GM18870 (cell line): ENCODE results near the gene UXS1.

ENCODE experiments used
- ATAC-seq: cut with Tn5 transposase; IDR thresholded peaks from one replicate; pipeline ENCODE4 v1.9.1; 2021; ENCODE audit warnings: moderate library complexity; ENCODE audit not compliant: unreplicated experiment

UXS1 gene

DNA sequence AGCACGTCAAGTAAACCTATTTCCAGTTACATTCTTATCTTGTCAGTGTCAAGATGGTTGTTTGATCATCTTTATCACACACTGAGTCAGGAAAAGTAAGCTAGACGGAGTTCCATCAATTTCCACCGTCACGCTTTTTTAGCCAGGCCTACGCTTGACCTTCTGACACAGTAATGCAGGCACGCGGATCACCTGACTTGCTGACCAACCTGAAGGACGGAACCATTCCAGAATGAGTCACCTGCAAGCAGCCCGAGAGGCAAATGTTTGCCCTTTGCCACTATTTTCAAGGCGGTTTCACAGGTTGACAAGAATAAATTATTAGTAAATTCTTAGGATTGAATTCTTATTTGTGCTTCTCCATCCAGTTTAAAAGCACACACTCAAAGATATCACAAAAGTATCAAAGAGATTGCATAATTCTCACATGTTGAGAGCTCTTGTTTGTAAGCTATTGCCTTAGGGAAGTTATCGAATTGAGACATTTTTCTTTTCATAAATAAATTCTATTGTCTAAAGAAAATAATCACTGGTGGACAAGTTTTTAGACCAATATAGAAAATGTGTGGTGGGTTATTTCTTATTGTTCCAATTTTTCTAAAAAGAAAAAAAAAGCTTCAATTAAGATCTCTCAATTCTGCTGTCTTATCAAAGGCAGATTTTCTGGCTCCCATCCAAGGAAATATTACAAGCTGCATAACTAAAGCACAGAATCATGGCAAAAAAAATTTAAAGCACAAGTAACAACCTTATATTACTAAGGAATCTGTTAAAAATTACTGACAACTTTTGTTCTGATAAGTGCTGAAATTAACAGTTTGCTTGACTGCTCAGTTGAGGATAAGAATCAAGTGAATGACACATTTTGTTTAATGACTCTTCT, 31.9 kb downstream of the UXS1 start:
- ATAC-seq, result no peak

DNA sequence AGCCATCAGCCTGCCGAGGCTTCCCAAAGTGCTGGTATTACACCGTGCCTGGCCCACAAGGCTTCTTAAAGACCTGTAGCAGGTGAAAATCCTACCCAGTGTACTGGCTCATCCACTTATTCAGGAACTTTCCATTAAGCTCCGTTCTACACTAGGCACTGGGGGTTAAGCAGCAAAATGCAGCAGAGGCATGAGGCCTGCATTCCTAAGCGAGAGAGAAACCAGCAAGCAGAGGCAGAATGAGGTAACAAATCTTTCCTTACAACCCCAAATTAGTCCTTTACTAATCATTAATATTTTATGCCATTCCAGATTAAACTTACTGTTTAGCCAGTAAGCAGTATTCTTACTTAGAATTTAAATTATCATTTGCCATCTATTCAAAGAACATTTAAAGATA, 32.8 kb downstream of the UXS1 start:
- ATAC-seq, result no peak

DNA sequence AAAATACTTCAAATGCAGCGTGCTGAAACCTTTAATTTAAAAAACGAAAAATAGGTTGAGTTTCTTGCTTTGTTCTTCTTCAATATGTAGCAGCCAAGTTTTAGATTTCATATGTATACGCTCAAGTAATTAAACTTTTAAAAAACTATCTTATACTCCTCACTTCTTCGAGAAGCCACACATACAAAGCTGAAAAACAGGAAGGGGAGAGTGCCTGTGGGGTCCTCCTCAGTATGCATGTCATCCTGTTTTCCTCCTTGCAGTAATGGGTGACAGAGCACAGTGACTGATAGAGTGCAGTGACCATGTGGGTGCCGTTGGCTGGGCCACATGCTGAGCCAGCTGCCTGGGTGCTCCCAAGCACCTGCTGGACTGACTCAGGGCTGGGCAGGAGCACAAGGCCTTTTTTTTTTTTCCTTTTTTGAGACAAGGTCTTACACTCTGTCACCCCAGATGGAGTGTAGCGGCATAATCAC, 33.3 kb downstream of the UXS1 start:
- ATAC-seq, result no peak

DNA sequence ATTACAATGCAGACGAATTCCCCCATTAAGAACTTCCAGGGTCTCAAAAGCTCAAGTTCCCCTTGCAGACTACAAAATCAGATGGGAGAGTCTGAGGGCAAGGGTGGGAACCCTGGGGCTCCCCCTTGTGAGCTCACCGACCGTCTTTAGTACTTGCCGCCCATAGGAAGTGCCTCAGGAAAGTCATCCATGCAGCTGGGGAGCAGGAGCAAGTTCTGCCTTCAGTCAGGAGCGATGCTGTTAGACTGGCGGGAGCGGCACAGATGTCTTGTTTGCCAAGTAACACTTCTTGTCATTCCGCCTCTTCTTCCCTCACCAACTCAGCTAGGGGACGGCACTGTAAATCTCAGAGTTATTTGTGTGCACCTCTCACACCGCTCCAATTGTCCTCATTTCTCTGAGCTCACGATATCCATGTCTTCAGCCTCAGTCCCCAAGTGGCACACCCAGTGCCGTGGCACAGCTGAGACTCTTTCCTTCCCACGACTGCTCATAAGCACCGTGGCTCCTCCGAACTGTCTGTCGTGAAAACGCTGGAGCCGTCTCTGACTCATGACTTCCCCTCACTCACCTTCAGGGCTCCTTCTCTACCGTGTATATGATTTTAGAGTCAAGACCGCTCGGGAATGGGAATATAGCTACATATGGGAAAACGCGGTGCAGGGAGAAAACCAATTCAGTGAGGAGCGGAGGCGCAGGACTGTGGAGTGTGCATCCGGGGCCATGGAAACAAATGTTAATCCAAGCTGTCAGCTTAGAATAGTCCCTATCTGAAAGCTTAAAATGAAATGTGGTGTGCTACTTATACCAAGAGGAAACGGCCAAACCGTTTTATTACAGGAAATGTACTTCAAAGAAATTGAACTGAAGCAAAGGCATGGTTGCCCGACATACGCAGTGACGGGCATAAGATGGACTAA, 34.0 kb downstream of the UXS1 start:
- ATAC-seq, result no peak

DNA sequence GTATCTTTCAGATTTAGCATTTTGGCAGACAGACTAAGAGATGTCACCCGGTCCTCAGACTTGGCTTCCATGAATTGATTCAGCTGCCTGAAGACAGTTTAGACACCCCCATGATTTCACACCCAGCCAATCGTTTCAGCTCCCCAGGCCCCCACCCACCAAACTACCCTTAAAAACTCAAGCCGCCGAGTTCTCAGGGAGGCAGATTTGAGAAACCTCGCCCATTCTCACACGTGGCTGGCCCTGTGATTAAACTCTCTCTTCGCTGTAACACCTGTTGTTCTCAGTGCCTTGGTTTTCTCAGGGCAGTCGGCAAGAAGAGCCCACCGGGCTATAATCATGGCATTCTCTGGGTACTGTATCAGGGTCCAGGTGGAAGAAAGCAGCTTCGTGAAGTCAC, 35.2 kb downstream of the UXS1 start:
- no peak for ATAC-seq

DNA sequence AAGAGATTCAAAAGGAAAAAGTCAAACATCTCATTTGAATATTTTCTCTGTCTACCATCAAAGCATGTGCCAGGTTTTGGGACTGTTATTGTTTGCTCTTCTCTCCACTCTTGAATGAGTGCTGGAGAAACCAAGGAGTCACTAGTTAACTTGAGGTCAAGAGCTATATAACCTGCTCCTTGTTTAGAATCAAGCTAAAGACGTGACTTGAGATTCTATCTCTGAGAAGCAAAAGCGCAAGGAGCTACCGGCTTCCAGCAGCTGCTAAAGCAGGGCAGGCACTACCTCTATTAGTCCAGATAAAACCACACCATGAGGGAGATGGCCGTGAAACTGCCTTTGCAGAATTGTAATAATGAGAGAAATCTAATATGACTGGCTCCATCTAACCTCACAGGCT, 36.0 kb downstream of the UXS1 start:
- no peak for ATAC-seq

DNA sequence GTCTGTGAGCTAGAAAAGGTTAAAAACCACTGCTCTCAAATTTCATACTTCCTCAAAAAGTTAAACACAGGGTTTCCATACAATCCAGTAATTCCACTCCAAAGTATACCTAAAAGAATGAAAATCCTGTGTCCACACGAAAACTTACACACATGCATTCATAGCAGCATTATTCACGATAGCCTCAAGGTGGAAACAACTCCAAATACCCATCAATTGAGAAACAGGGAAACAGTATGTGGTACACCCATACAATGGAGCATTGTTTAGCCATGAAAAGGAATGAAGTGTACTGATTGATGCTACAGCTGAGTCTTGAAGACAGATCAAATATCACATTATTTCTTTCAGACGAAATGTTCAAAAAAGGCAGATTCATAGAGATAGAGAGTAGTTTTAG, 36.7 kb downstream of the UXS1 start:
- ATAC-seq, result no peak

DNA sequence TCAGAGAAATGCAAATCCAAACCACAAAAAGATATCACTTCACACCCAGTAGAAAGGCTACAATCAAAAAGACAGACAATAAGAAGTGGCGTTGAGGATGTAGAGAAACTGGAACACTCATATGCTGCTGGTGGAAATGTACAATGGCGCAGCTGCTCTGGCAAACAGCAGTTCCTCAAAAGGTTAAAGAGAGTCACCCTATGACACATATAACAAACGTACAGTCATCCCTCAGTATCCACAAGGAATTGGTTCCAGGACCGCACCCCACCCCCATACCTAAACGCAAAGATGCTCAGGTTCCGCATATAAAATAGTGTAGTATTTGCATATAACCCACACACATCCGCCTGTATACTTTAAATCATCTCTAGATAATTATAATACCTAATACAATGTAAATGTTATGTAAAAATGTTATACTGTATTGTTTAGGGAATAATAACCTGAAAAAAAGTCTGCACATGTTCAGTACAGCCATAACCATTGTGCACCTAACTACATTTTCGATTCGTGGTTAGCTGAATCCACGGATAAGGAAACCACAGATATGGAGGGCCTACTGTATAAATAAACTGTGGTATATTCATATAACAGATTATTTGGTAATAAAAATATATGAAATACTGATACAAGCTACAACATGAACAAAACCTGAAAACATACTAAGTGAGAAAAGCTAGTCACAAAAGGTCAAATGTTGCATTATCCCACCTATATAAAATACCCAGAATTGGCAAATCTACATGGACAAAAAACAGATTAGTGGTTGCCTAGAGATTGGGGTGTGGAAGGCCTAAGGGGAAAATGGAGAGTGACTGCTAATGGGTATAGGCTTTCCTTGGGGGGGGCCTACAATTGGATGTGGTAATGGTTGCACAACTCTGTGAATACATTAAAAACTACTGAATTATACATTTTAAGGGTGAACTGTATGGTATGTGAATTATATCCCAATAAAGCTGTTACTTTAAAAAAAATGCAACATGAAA, 37.5 kb downstream of the UXS1 start:
- ATAC-seq, result no peak

DNA sequence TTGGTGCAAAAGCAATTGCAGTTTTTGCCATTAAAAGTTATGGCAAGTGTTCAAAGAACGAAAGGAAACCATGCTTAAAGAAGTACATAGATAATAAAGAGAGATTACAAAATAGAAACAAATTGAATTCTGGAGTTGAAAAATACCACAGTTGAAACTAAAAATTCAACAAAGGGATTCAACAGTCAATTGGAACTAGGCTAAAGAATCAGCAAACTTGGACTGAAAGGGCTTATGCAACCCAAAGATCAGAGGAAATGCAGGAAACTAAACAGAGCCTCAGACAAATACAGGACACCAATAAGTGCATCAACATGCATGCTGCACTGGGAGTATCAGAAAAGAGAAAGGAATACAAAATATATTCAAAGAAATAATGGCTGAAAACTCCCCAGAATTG, 40.3 kb downstream of the UXS1 start:
- no peak for ATAC-seq

DNA sequence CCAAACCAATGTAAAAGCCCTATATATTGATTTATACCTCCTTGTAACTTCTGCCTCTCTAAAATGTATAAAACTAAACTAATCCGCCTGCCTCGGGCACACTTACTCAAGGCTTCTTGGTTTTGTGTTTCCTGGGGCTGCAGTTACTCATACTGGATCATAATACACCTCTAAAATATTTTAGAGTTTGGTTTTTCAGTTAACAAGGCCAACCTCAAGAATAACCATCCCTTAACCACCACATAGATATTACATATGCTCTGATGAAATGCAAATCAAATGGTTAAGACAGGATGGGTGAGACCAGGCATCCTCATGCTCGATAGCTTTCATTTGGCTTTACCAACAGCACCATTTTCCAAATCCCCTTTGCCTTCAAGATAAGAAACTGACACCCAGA, 46.4 kb downstream of the UXS1 start:
- no peak for ATAC-seq

DNA sequence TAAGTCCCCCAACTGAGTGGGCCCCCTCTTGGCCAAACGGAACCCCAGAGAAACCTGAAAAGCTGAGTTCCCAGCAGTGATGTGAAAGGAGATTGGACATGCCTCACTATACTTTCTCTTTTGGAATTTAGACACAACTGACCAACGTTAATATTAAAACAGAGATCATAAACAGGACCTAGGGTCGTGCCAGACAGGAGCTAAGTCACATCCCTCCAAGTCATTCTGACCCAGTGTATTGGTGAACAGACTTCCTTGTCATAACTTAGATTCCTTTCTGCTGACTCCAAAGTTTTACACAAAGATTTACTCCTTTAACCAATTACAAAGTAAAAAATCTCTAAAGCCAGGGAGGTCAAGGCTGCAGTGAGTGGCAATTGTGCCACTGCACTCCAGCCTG, 46.9 kb downstream of the UXS1 start:
- ATAC-seq, result no peak

DNA sequence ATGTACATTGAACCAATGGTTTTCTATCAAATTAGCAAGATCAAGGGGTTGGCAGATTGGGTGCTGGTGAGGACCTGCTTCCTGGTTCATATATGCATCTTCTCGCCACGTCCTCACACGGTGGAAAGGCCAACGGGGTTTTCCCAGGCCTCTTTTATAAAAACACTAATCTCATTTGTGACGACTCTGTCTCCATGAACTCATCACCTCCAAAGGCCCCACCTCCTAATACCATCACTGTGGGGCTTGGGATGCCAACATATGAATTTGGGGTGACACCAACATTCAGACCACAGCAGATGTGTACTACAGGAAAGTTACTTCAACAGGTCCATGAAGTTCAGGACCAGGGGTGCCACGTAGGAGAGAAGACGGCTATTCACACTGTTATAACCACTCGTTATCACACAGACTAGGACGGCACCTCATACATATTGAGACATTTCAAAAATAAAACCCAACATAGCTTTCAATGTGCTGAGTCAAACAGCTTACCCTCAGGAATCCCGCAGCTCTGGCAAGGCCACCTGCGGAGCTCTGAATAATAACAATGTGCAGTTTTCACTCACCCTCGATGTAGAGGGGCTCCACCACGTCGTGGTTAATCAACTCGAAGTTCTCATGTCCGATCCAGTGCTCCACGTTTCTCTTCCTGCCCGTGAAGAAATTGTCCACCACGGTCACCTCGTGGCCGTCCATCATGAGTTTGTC, 49.3 kb downstream of the UXS1 start:
- no peak for ATAC-seq

DNA sequence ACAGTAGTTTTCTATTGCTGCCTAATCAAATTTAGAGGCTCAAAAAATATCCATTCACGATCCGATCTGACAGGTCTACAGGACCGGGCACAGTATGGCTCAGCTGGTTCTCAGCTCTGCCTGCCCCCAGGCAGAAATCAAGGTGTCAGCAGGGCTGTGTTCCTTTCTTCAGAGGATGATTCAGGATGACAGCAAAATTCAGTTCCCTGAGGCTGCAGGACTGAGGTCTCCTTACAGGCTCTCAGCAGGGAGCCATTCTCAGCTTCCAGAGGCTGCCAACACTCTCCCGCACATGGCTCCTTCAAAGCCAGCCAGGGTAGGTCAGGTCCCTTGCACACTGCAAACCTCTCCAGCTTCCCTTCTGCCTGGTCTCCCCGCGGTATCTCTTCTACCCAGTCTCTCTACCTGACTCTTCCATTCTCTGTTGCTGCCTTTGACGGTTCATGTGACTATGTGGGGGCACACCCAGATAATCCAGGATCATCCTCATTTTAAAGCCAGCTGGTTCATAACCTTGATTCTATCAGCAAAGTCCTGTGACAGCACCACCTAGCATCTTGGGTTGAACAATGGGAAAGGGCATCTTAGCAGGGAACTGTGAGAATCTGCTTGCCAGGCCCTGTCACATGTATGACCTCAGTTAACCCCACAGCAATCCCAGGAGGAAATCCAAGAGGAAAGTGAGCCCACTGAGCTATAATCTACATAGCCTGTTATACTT, 50.4 kb downstream of the UXS1 start:
- ATAC-seq, result no peak

DNA sequence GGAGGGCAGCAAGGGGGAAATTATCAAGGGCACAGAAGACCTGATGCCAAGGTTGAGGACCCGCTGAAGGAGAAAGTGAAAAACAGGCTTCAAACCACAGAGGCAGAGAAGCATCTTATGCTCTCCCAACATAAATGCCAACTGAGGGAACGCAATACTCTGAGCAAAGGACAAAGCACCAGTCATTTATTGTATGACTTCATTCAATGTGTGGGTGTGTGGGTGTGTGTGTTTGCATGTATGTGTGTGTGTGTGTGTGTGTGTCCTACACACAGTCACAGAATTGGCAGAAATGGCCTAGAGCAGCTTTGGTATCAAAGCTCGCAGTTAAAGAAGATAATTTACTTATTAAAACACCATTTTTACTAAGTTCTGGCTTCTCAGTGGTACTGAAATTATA, 51.4 kb downstream of the UXS1 start:
- ATAC-seq, result no peak

DNA sequence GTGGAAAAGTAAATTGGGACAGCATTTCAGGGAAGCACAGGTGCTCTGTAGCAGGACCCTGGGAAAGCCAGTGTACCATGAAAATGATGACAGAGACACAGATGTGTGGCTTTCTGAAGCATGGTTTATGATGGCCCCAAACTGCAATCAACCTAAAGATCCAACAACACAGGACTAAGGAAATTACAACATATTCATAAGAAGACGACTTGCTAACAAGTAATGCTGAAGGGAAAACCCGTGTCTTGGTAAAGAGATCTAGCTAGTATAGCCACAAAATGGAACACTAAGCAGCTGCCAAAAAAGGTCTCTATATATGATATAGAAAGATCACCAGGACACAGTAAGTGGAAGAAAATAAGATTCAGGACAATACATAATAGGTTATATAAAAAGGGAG, 53.2 kb downstream of the UXS1 start:
- no peak for ATAC-seq

DNA sequence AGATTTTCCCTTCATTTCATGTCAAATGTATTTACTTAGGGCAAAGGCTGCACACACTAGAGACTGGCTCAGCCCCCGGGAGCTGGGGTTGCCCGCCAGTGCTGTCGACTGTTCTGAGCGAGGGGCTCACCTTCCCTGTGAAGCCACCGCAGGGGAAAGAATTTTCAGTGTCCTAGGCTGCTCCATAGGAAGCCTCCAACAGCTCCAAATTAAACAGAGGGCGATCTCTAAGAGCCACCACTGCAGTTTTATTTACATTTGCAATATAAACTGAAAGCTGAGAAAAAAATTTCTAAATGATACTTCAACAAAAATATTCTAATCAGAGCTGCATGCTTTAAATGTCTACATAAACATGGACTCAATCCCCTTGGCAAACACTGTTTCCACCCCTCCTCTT, 54.0 kb downstream of the UXS1 start:
- ATAC-seq, result no peak

DNA sequence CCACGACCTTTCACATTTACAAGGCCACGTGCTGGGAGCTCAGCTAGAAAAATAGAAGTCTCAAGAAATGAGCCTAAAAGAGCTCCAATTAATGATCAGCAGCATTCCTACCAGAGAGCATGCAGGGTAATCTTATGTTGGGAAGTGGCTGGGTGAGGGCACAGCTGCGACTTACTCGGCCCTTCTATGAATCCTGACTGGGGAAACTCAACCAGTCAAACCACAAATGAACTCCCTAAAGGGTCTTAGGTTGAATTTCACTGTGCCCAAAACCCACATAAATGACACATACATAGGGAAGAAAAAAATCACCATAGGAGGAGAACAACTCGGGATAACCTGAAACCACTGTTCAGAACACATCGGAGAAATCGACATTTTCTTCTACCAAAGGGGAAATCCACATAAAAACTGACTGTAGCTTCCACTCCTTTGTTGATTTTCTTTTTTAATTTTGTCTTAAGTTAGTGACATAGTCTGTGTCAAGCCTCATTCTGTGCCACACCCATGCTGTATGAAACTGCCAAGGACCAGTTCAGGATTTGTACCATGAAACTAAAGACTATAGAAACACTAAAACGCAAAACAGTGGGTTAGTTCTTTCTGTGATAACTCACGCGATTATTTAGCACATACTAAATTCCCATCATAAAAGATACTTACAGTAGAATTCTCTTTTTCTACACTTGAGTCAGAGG, 54.7 kb downstream of the UXS1 start:
- no peak for ATAC-seq

DNA sequence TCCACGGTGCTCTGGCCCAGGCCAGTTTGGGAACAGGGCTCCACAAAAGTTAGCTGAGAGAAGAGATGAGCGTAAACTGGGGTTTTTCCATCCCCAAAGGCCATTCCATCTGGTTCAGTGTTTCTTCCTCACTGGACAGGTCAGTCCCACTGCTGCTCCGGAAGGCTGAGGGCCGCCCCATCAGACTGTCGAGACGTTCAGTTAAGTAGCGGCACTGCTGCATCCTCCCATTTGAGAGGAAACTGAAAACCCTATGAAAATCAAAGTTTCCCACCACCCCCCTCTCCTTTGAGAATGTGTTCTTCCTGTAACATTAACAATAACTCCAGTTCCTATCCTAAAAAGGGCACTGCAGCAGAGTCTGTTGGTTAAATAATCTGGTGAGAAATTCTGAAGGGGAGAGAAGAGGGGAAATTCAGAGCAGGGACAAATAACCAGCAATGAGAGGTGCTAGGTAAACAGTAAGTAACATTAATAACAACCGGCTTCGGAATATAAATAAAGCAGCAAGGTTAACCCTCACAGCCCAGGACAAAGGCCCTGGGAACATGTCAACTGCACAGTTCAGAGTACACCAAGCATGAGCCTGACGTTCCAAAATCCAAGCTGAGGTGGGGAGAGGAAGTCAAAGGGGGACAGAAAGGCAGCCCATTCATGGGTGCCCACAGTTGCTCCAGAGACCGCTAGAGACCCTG, 55.4 kb downstream of the UXS1 start:
- no peak for ATAC-seq
